Liver (tissue), 3 donors: ENCODE results near the gene ADIG.

Experiments used
- CTCF ChIP-seq: fragments of 150-350 bp; IDR thresholded peaks from 2 replicates; pipeline ENCODE4 v1.5.1; 2017; ENCODE audit warnings: improper control_type of control experiment, low read depth, low read length; ENCODE audit not compliant: missing input control
- HNF4A ChIP-seq, 2 donors: conservative IDR thresholded peaks; 2 replicates each; pipeline ENCODE4 v1.6.1; 2016; ENCODE audit warnings: antibody characterized with exemption in 2 of 2, mild to moderate bottlenecking in 2 of 2
- TAF1 ChIP-seq: conservative IDR thresholded peaks from 2 replicates; pipeline ENCODE4 v1.6.1; 2016; ENCODE audit warnings: antibody characterized with exemption, mild to moderate bottlenecking
- donor health status: healthy.
- donor health status: healthy.

GRCh38 chr20:38601216-38602184 lies 20.5 kb downstream of the ADIG start, which contains the start of gene ARHGAP40:
- TF ChIP-seq CTCF = no peak
- no peak for TF ChIP-seq TAF1
- TF ChIP-seq HNF4A (conservative IDR thresholded peaks at IDR 0.05) = no peak
